Brain microvascular endothelial cell (primary cell): ENCODE measurements around the gene LAMB1.

Experiments
- DNase-seq: peaks from one replicate; pipeline ENCODE4 v3.0.0-alpha.2; 2020
- H3K27ac ChIP-seq: fragments of 250-450 bp; sonication (Bioruptor Pico); 2 replicates; pipeline ENCODE4 v1.5.1; 2020; ENCODE audit warnings: mild to moderate bottlenecking, moderate library complexity
- H3K27me3 ChIP-seq: fragments of 250-450 bp; sonication (Bioruptor Pico); replicated peaks from 2 replicates; pipeline ENCODE4 v1.5.1; 2020; ENCODE audit warnings: mild to moderate bottlenecking
- H3K36me3 ChIP-seq: fragments of 250-450 bp; sonication (Bioruptor Pico); replicated peaks from 2 replicates; pipeline ENCODE4 v1.5.1; 2020; ENCODE audit warnings: mild to moderate bottlenecking
- H3K4me3 ChIP-seq: 2 replicates; pipeline ENCODE4 v1.5.1; 2011; ENCODE audit warnings: low read depth, mild to moderate bottlenecking, control low read depth, low read length, moderate library complexity
- CTCF ChIP-seq: IDR thresholded peaks from 2 replicates; pipeline ENCODE4 v1.5.1; 2011; ENCODE audit warnings: low read depth, mild to moderate bottlenecking, moderate library complexity, low read length, control low read depth, inconsistent platforms; ENCODE audit errors: missing control alignments
- in situ Hi-C: cut with HindIII; loops from 2 replicates; pipeline ENCODE4 v1.10.0; 2017; ENCODE audit warnings: low sequenced_read_pairs, low pct_ligation_motif_present

The LAMB1 gene

GRCh38 chr7:107877731-107878382, 125.1 kb downstream of the LAMB1 start:
- no peak overlapping the region for H3K4me3 ChIP-seq
- no peaks in the 10 kb centered on the region for H3K27me3 ChIP-seq
- no peak for DNase-seq
- H3K36me3 ChIP-seq = no peaks in the 10 kb centered on the region
- no peak overlapping the region for H3K27ac ChIP-seq
- in situ Hi-C loops = no loop called here
- no peak for TF ChIP-seq CTCF

GRCh38 chr7:107876916-107877315, 126.0 kb downstream of the LAMB1 start:
- no peak for DNase-seq
- no peak for TF ChIP-seq CTCF
- H3K27me3 ChIP-seq = no peaks in the 10 kb centered on the region
- no peak overlapping the region for H3K27ac ChIP-seq
- no peaks in the 10 kb centered on the region for H3K36me3 ChIP-seq
- no peak overlapping the region for H3K4me3 ChIP-seq
- in situ Hi-C loops = no loop called here

GRCh38 chr7:107874605-107875446, 128.1 kb downstream of the LAMB1 start:
- H3K27ac ChIP-seq = no peak overlapping the region
- peak; percentile 70 for DNase-seq
- in situ Hi-C loops = no loop called here

GRCh38 chr7:107874111-107874510, 128.8 kb downstream of the LAMB1 start:
- H3K27ac ChIP-seq = no peak overlapping the region
- H3K27me3 ChIP-seq = peaks cover 3% of the 10 kb centered on the region
- H3K36me3 ChIP-seq = no peaks in the 10 kb centered on the region
- TF ChIP-seq CTCF = no peak
- DNase-seq = no peak
- in situ Hi-C loops = no loop called here
- no peak overlapping the region for H3K4me3 ChIP-seq

More at GRCh38 chr7:107874605-107875446, 128.1 kb downstream of the LAMB1 start:
- TF ChIP-seq CTCF = peak; percentile 73
- H3K4me3 ChIP-seq = no peak overlapping the region
- H3K27me3 ChIP-seq = peaks cover 3% of the 10 kb centered on the region
- no peaks in the 10 kb centered on the region for H3K36me3 ChIP-seq
